ENCODE measurements around the gene IGF2. TPM values are rescaled to one million over a fixed set of nuclear protein-coding genes. Genes with fewer than 3 reads are reported as not detected.

IGF2 gene
- total RNA-seq, 3 donors from 2014 or later = 7.6 to 27.6 (median 12.1) TPM

GRCh38 chr11:2089536-2090165 lies 49.5 kb downstream of the IGF2 start:
- no peaks in the 10 kb centered on the region for H3K9me3 ChIP-seq
- ATAC-seq = peak; percentile 79
- H3K36me3 ChIP-seq (ENCODE audit: low read depth) = no peaks in the 10 kb centered on the region
- no peaks in the 10 kb centered on the region for H3K4me1 ChIP-seq (ENCODE audit: low read depth)
- no peak for DNase-seq
- H3K4me3 ChIP-seq = no peak overlapping the region
- intact Hi-C loops (cut with DNase I, micrococcal nuclease) = no loop called here
- no peak for TF ChIP-seq CTCF (IDR thresholded peaks at IDR 0.05)

- DNase-seq (peak in 1 of 3 donors; percentile 35), ATAC-seq (no peak)
- peaks cover 3% of the 10 kb centered on the region for H3K9me3 ChIP-seq
- no peaks in the 10 kb centered on the region for H3K4me1 ChIP-seq (ENCODE audit: low read depth)
- no peaks in the 10 kb centered on the region for H3K36me3 ChIP-seq (ENCODE audit: low read depth)
- H3K4me3 ChIP-seq = no peak overlapping the region
- intact Hi-C loops (cut with DNase I, micrococcal nuclease) = no loop called here
- TF ChIP-seq CTCF (IDR thresholded peaks at IDR 0.05) = no peak
Observed at GRCh38 chr11:2088746-2089535, 50.2 kb downstream of the IGF2 start.

- Histone ChIP-seq H3K4me3 (no peak overlapping the region), H3K4me1 (ENCODE audit: low read depth) (no peaks in the 10 kb centered on the region), H3K36me3 (ENCODE audit: low read depth) (no peaks in the 10 kb centered on the region), H3K9me3 (peaks cover 5% of the 10 kb centered on the region)
- DNase-seq = no peak
- TF ChIP-seq CTCF (IDR thresholded peaks at IDR 0.05) = no peak
- ATAC-seq = no peak
- intact Hi-C loops (cut with DNase I, micrococcal nuclease) = no loop called here
Observed at GRCh38 chr11:2088284-2088683, 50.9 kb downstream of the IGF2 start.

GRCh38 chr11:2086239-2087040 lies 52.7 kb downstream of the IGF2 start:
- Histone ChIP-seq H3K36me3 (ENCODE audit: low read depth) (no peaks in the 10 kb centered on the region), H3K9me3 (peaks cover 5% of the 10 kb centered on the region), H3K4me1 (ENCODE audit: low read depth) (no peaks in the 10 kb centered on the region), H3K4me3 (no peak overlapping the region)
- DNase-seq (peak in 1 of 3 donors; percentile 43), ATAC-seq (no peak)
- no peak for TF ChIP-seq CTCF (IDR thresholded peaks at IDR 0.05)
- intact Hi-C loops (cut with DNase I, micrococcal nuclease) = no loop called here

- peak in 1 of 3 donors; percentile 18 for DNase-seq
- intact Hi-C loops (cut with DNase I, micrococcal nuclease) = no loop called here
- H3K9me3 ChIP-seq = peaks cover 5% of the 10 kb centered on the region
- H3K36me3 ChIP-seq (ENCODE audit: low read depth) = no peaks in the 10 kb centered on the region
- H3K4me3 ChIP-seq = no peak overlapping the region
- no peak for ATAC-seq
- TF ChIP-seq CTCF (IDR thresholded peaks at IDR 0.05) = no peak
- no peaks in the 10 kb centered on the region for H3K4me1 ChIP-seq (ENCODE audit: low read depth)
Observed at GRCh38 chr11:2085251-2086066, 53.7 kb downstream of the IGF2 start.

Data from mucosa of descending colon (tissue), 3 donors.